Astrocyte of the cerebellum (primary cell): ENCODE measurements around the gene FOXJ3.

Experiments
- DNase-seq: peaks from one replicate; pipeline ENCODE4 v3.0.0-alpha.2; 2011; ENCODE audit warnings: low read depth
- H3K4me3 ChIP-seq: 2 replicates; pipeline ENCODE4 v1.5.1; 2011; ENCODE audit warnings: mild to moderate bottlenecking, low read depth, low read length, moderate library complexity
- in situ Hi-C: cut with HindIII; loops from 2 replicates; pipeline ENCODE4 v1.10.0; 2017; ENCODE audit warnings: low sequenced_read_pairs
- TF ChIP-seq, protein P1 (sequence below): IDR thresholded peaks from 2 replicates; pipeline ENCODE4 v1.5.1; 2012; ENCODE audit warnings: low read length, low read depth, moderate library complexity, mild to moderate bottlenecking; ENCODE audit errors: missing control alignments

FOXJ3 gene

DNA sequence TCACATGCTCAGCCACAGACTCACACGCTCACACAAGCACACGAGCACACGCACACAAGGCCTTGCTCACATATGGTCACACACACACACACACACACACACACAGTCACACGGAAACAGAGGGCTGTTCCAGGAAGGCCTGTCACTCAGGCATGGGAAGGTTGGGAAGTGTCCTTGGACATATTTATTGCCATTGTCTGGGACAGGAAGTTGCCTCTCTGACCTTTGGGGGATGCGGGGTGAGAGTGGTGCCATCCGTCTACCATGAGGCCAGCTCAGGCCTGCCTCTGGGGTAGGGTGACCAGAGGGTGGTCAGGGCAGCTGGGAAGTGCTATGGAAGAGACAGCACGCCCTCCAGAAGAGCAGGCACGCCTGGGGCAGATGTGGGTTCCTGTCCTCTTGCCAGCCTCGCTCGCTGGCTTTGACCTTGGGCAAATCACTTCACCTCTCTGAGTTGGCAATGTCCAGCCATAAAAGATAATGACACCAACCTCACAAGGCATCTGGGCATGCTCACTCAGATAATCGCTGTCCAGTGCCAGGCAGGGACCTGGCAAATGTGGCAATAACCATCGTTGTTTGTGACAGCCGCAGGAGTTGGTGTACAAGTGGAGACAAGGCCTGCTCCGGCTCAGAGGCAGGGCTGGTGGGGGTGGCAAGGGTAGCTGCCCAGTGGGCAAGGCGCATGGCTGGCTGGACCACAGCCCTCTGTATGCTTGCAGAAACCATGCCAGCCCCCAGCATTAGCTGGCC, 162.5 kb downstream of the FOXJ3 start:
- in situ Hi-C loops = no loop called here
- TF ChIP-seq, protein P1, sequence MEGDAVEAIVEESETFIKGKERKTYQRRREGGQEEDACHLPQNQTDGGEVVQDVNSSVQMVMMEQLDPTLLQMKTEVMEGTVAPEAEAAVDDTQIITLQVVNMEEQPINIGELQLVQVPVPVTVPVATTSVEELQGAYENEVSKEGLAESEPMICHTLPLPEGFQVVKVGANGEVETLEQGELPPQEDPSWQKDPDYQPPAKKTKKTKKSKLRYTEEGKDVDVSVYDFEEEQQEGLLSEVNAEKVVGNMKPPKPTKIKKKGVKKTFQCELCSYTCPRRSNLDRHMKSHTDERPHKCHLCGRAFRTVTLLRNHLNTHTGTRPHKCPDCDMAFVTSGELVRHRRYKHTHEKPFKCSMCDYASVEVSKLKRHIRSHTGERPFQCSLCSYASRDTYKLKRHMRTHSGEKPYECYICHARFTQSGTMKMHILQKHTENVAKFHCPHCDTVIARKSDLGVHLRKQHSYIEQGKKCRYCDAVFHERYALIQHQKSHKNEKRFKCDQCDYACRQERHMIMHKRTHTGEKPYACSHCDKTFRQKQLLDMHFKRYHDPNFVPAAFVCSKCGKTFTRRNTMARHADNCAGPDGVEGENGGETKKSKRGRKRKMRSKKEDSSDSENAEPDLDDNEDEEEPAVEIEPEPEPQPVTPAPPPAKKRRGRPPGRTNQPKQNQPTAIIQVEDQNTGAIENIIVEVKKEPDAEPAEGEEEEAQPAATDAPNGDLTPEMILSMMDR = no peak
- no peak for DNase-seq
- H3K4me3 ChIP-seq = no peak overlapping the region

DNA sequence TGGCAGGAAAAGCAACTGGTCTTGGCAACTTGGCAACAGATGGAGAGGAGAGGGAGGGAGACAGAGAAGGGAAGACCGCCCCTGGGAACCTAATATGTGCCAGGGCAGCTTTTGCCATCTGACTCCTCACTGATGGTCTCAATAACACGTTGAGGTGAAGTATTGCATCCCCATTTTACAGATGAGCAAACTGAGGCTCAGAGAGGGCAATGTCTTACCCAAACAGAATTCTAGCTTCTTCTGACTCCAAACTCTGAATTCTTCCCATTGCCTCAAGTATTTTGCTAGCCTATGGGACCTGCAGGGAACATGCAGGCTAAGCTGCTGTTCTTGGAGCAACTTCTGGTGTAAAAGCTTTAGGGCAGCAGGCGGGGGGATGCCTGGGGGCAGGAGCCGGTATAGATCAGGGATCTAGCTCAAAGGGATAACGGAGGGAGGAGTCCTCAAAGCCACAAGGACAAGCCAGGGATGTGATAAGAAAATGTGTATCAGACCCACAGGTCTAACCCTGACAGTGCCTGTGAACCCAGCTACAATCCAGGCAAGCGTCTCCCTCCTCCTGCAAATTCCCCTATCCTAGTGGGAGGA, 163.3 kb downstream of the FOXJ3 start:
- in situ Hi-C loops = no loop called here
- TF ChIP-seq, protein P1 = no peak
- DNase-seq = no peak
- H3K4me3 ChIP-seq = no peak overlapping the region

DNA sequence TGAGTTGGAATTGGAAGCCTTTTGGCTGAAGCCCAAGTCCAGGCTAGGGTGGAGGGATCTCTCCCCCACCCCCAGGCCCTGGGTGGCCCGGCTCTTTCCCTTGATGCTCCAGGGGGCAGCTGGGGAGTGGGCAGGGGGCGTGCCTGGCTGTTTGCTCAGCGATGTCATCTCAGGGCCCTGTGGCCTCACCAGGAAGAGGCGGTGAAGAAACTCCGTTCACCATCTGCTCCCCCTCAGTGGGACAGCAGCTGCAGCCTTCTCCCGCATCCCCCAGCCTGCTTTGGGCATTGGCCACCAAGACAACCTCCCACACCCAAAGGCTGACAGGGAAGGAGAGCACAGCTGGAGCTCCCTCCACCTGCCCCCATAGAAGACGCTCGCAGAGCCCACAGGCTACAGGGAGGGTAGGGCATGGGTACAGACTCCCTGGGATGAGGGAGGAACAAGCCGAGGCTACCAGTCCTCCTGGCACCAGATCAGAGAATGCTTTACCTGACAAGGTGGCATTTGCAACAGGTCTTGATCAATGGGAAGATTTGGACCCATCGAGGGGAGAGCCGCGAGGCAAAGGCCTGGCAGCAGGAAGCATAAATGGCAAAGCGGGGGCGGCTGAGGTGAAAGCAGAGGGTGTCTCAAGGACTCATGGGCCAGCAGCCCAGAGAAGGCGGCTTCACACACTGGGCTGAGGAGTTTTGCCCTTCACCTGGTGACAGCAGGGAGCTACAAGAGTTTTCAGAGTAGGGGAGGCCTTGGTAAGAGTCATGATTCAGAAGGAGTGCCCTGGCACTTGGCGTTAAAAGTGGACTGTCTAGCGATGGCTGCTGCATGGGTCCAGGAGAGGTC, 164.0 kb downstream of the FOXJ3 start:
- no peak for DNase-seq
- TF ChIP-seq, protein P1 = no peak
- no peak overlapping the region for H3K4me3 ChIP-seq
- in situ Hi-C loops = no loop called here

DNA sequence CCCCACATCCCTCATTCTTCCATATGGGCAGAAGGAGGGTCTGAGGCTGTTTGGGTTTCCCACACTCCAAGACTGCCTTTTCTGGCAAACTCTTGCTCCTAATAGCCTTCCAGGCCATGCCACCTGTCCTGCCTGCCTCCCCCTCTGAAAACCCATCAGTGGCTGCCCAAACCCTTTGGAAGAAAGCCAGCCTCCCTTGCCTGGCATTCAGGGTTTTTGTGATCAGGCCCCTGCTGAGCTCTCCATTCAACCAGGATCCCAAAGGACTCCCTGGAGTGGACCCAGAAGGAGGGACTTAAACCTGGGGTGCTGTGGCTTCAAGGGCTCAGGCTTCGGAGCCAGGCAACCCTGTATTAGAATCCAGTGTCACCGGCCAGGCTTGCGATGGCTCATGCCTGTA, 166.3 kb downstream of the FOXJ3 start:
- no peak overlapping the region for H3K4me3 ChIP-seq
- DNase-seq = no peak
- TF ChIP-seq, protein P1 = no peak
- in situ Hi-C loops = no loop called here

DNA sequence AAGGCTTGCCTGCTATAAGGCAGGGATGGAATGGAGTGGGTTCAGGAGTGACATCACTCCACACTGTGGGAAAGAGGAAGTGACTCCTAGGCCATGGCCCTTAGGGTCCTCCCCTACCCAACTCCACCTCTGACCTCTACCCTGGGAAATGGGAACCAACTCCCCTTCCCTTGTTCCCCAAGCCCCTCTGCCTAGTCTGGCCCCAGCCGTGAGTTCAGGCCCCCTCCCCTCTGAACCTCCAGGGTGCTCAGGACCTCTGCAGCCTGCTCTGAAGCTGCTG, 166.7 kb downstream of the FOXJ3 start:
- no peak for DNase-seq
- TF ChIP-seq, protein P1 = no peak
- in situ Hi-C loops = no loop called here
- no peak overlapping the region for H3K4me3 ChIP-seq

DNA sequence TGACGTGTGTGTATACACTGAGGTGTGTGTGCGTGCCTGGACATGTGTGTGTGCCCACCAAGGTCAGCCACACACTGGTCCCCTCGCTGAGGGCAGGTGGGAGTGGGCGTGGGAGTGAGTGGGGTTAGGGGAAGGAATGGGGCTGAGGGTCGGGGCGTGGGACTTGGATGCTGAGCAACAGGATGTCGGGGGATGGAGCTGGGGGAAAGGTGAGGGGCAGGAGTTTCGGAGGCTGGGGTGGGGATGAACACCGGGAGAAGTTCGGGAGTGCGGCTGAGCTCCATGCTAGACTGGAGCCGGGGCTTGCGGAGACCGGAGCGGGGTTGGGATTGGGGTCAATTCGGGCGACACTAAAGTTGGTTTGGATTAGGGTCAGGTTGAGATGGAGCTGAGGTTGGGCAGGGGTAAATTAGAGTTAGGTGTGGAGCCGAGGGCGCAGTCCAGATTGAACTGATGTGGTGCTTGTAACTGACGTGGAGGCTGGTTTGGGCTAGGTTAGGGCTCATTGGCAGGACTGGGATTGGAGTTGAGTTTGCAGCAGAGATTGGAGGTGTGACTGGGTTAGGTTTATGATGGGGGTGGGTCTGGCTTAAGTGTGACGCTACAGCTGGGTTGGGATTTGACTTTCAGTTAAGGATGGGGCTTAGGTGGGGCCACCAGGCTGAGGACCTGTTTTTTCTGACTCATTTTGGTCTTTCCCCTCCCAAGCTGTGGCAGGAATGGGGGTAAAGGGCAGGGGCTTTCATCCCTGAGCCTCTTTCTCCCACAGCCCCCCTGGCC, 167.2 kb downstream of the FOXJ3 start:
- in situ Hi-C loops = no loop called here
- DNase-seq = no peak
- TF ChIP-seq, protein P1 = no peak
- no peak overlapping the region for H3K4me3 ChIP-seq
